Fibroblast of pulmonary artery (primary cell): ENCODE measurements around the gene RASSF5.

Source experiments
- DNase-seq: peaks from one replicate; pipeline ENCODE4 v3.0.0-alpha.2; 2010; ENCODE audit warnings: low read depth
- H3K4me3 ChIP-seq: replicated peaks from 2 replicates; pipeline ENCODE4 v1.5.1; 2011; ENCODE audit warnings: low read depth, mild to moderate bottlenecking, control low read depth, low read length, moderate library complexity
- CTCF ChIP-seq: IDR thresholded peaks from 2 replicates; pipeline ENCODE4 v1.5.1; 2011; ENCODE audit warnings: mild to moderate bottlenecking, control low read depth, low read length, inconsistent platforms; ENCODE audit errors: missing control alignments

The RASSF5 gene

GRCh38 chr1:206547104-206547503 is 39.8 kb downstream of the RASSF5 start:
- no peak for TF ChIP-seq CTCF
- no peak for DNase-seq
- H3K4me3 ChIP-seq: no peak overlapping the region

DNA sequence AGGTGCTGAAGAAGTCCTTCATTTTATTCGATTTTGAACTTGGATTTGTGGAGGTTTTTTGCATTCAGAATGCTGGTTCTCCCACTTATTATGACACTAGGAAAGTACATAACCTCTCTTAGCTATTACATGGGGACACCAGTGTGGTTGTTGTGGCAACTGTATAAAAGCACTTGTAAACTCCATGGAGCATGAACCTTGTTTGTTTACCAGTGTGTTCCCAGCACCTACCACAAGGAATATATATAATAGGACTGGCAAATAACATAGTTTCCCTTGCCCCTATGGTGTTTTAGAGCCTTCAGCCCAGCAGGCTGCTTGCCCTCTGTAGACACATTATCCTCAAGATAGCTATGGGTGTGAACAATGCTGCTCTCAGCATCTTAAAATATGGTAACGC is 43.1 kb downstream of the RASSF5 start:
- no peak overlapping the region for H3K4me3 ChIP-seq
- no peak for TF ChIP-seq CTCF
- peak; percentile 16 for DNase-seq

DNA sequence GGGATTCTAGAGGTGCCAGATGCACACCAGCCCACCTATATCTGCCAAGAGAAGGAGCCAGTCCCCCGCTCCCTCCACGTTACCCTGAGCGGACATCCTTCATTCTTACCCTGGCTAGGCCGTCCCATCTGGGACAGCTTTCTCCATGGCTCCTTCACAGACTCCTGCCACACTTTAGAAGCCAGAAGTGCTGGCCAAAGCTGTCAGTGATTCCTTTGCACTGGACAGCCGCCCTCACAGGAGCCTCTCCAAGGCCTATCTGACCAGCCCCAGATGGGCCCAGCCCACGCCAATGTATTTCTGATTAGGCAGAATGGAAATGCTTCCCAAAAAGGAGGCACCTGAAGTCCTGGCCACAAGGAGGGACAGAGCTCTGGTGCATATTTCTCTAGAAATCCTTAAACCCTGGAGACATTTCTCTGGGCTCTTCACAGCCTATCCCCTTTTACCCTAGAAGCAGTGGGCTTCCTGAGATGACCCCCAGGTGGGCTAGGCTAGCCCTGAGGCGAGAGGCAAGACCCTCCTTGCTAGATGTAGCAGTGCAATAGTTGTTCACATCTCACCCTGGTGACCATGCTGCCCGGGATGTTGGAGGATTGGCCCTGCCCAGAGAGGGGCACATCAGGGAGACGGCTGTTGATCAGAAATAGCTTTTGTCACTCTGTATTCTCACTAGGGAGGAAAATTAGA is 44.1 kb downstream of the RASSF5 start:
- TF ChIP-seq CTCF: no peak
- no peak overlapping the region for H3K4me3 ChIP-seq
- DNase-seq: no peak

- H3K4me3 ChIP-seq: no peak overlapping the region
- TF ChIP-seq CTCF: no peak
- DNase-seq: no peak
Observed at GRCh38 chr1:206551986-206552326, 44.6 kb downstream of the RASSF5 start.

DNA sequence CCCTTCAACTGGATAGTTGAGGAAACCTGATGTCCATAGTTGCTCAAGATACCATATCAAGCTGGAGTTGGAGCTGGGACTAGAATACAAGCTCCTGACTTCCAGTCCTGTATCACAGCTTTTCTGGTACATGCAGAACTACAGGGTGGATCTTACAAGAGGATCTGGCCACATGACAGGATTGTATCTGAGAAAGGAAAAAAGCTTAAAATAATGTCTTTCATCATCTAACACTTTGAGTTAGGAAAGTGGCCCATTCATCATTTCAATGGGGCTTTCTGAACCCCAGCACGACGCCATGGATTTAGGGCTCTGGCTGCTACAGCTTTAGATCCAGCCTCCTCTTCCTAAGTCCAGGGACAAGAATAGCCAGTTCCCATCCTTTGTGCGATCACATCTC is 46.9 kb downstream of the RASSF5 start:
- no peak for TF ChIP-seq CTCF
- DNase-seq: no peak
- no peak overlapping the region for H3K4me3 ChIP-seq

- no peak for TF ChIP-seq CTCF
- no peak for DNase-seq
- no peak overlapping the region for H3K4me3 ChIP-seq
Observed at GRCh38 chr1:206554701-206555472, 47.6 kb downstream of the RASSF5 start.
